CD14-positive monocyte (primary cell): Measurements from ENCODE around the gene CXorf65. TPM values are rescaled to one million over a fixed set of nuclear protein-coding genes. Genes with fewer than 3 reads are reported as not detected.

Experiments
- DNase-seq, 3 donors: peaks; one replicate each; pipeline ENCODE4 v3.0.0-alpha.2; 2011 to 2022
- H2AFZ ChIP-seq: 2 replicates; pipeline ENCODE4 v1.6.0; 2012; ENCODE audit warnings: mild to moderate bottlenecking, low read depth, low read length, inconsistent platforms; ENCODE audit not compliant: insufficient read depth, poor library complexity, severe bottlenecking
- H3K27ac ChIP-seq, 2 donors: 1 replicate in 1 of 2; 2 replicates in 1 of 2; pipeline ENCODE4 v1.5.1; 2012 to 2013; ENCODE audit warnings: low read length in 2 of 2, control low read depth in 1 of 2, inconsistent platforms in 1 of 2, low read depth in 1 of 2, mild to moderate bottlenecking in 1 of 2
- H3K27me3 ChIP-seq, 2 donors: one replicate each; pipeline versions ENCODE4 v1.6.0 to v1.6.1; 2011 to 2013; ENCODE audit warnings: low read length in 2 of 2; ENCODE audit not compliant: control insufficient read depth in 2 of 2, insufficient read depth in 2 of 2
- H3K36me3 ChIP-seq, 2 donors: replicated peaks in 1 of 2; 1 replicate in 1 of 2; 2 replicates in 1 of 2; pipeline versions ENCODE4 v1.5.1 to v1.6.1; 2012 to 2013; ENCODE audit warnings: low read length in 2 of 2, control low read depth in 1 of 2, inconsistent platforms in 1 of 2, mild to moderate bottlenecking in 1 of 2; ENCODE audit not compliant: insufficient read depth in 2 of 2, control insufficient read depth in 1 of 2
- H3K4me1 ChIP-seq, 2 donors: 1 replicate in 1 of 2; 2 replicates in 1 of 2; pipeline versions ENCODE4 v1.5.1 to v1.6.1; 2012 to 2013; ENCODE audit warnings: low read length in 2 of 2, control low read depth in 1 of 2, inconsistent platforms in 1 of 2, mild to moderate bottlenecking in 1 of 2, moderate library complexity in 1 of 2; ENCODE audit not compliant: insufficient read depth in 2 of 2, control insufficient read depth in 1 of 2
- H3K4me2 ChIP-seq: replicated peaks from 2 replicates; pipeline ENCODE3; 2012; ENCODE audit warnings: low read length, moderate library complexity, mild to moderate bottlenecking; ENCODE audit not compliant: poor library complexity, severe bottlenecking; ENCODE audit errors: extremely low read depth
- H3K4me3 ChIP-seq, 3 experiments: fragments of 200-600 bp in 1 of 3; sonication (generic) in 1 of 3; replicated peaks in 1 of 3; 1 replicate in 2 of 3; 2 replicates in 1 of 3; pipeline ENCODE4 v1.5.1; 2011 to 2013; ENCODE audit warnings: low read length in 3 of 3, mild to moderate bottlenecking in 3 of 3, control low read depth in 2 of 3, low read depth in 2 of 3, inconsistent platforms in 1 of 3, moderate library complexity in 1 of 3
- H3K79me2 ChIP-seq: 2 replicates; pipeline ENCODE4 v1.6.0; 2012; ENCODE audit warnings: mild to moderate bottlenecking, control low read depth, inconsistent platforms, low read length, moderate library complexity; ENCODE audit not compliant: insufficient read depth
- H3K9ac ChIP-seq: 2 replicates; pipeline ENCODE4 v1.6.0; 2017; ENCODE audit warnings: low read length, mild to moderate bottlenecking; ENCODE audit not compliant: insufficient read depth, poor library complexity, severe bottlenecking
- H3K9me3 ChIP-seq, 2 donors: replicated peaks in 1 of 2; 1 replicate in 1 of 2; 2 replicates in 1 of 2; pipeline versions ENCODE4 v1.5.1 to v1.6.1; 2012 to 2013; ENCODE audit warnings: low read length in 2 of 2, control low read depth in 1 of 2; ENCODE audit not compliant: control insufficient read depth in 1 of 2, insufficient read depth in 1 of 2
- H4K20me1 ChIP-seq: 2 replicates; pipeline ENCODE4 v1.6.0; 2012; ENCODE audit warnings: mild to moderate bottlenecking, low read length, control low read depth, moderate library complexity; ENCODE audit not compliant: insufficient read depth
- H3K27ac Mint-ChIP-seq, 7 donors: one replicate each; pipeline ENCODE4 v1.8.0; 2020; ENCODE audit warnings: mild to moderate bottlenecking in 7 of 7, mixed read lengths in 7 of 7, moderate library complexity in 6 of 7, inconsistent platforms in 2 of 7
- H3K27me3 Mint-ChIP-seq, 3 donors: one replicate each; pipeline ENCODE4 v1.8.0; 2021 to 2022; ENCODE audit warnings: low read depth in 3 of 3, mild to moderate bottlenecking in 3 of 3, mixed read lengths in 3 of 3, moderate library complexity in 3 of 3, inconsistent platforms in 1 of 3
- H3K36me3 Mint-ChIP-seq, 2 donors: one replicate each; pipeline ENCODE4 v1.8.0; 2020; ENCODE audit warnings: mixed read lengths in 2 of 2, inconsistent platforms in 1 of 2, mild to moderate bottlenecking in 1 of 2
- H3K4me1 Mint-ChIP-seq: one replicate; pipeline ENCODE4 v1.8.0; 2020; ENCODE audit warnings: mild to moderate bottlenecking, mixed read lengths
- H3K4me3 Mint-ChIP-seq, 2 donors: one replicate each; pipeline ENCODE4 v1.8.0; 2020; ENCODE audit warnings: mild to moderate bottlenecking in 2 of 2, mixed read lengths in 2 of 2, moderate library complexity in 1 of 2
- H3K9me3 Mint-ChIP-seq, 7 donors: one replicate each; pipeline ENCODE4 v1.8.0; 2020 to 2022; ENCODE audit warnings: mixed read lengths in 7 of 7, mild to moderate bottlenecking in 6 of 7, moderate library complexity in 6 of 7, inconsistent platforms in 2 of 7
- WGBS: methylation state at CpG from one replicate; pipeline ENCODE4 v1.1.5; 2013; ENCODE audit warnings: missing lambda C conversion rate; ENCODE audit not compliant: insufficient coverage; 5-methylcytosine and 5-hydroxymethylcytosine counted together
- intact Hi-C, 2 donors: fragments of 100-400 bp; cut with micrococcal nuclease; formaldehyde crosslinking; loops; one replicate each; pipeline versions ENCODE4 v1.15.0 to v1.15.1; 2023
- polyA plus RNA-seq, 3 donors: library from polyadenylated mRNA; depleted of rRNA in 1 of 3; unstranded in 2 of 3; stranded (reverse) in 1 of 3; fragments of 300-500 nt in 2 of 3; fragments of >200 nt in 1 of 3; fragmentation: Illumina TruSeq in 2 of 3; gene quantifications; 1 replicate in 2 of 3; 2 replicates in 1 of 3; pipeline ENCODE4 v1.2.3, GENCODE V29; 2012 to 2021
- TF ChIP-seq, protein P1 (sequence below): fragments of 200-600 bp; IDR thresholded peaks from one replicate; pipeline ENCODE4 v1.8.0; 2022; ENCODE audit warnings: antibody characterized with exemption, mild to moderate bottlenecking

Gene CXorf65
- polyA plus RNA-seq, 3 donors, result 3.8 TPM; not detected in 2

DNA sequence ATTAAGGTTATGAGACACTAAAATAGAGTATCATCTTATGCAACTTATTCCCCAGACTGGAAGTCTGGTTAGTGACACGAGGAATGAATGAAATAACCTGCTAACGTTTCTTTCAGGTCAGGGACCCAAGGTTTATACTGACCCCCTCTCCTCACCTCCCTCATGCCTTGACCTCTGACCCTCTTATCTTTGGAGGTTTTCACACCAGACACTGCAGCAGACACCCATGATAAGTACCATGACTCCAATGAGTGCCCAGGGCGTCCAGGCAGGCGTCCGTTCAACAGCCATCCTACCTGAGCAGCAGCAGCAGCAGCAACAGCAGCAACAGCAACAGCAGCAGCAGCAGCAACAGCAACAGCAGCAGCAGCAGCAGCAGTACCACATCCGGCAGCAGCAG is 33.9 kb upstream of the CXorf65 start:
- H4K20me1 ChIP-seq, result no peaks in the 10 kb centered on the region
- H2AFZ ChIP-seq, result no peak overlapping the region
- H3K36me3 ChIP-seq, result peaks cover 55 to 66% of the 10 kb centered on the region in 2 donors
- H3K27ac Mint-ChIP-seq, result no peak overlapping the region
- WGBS, result no CpG with 5 or more reads among the region's 6 CpGs
- intact Hi-C loops, result no loop called here
- no peak overlapping the region for H3K9ac ChIP-seq
- no peak overlapping the region for H3K27ac ChIP-seq
- no peaks in the 10 kb centered on the region for H3K27me3 ChIP-seq
- H3K4me2 ChIP-seq, result no peak overlapping the region
- peaks cover 54 to 69% of the 10 kb centered on the region in 2 donors for H3K36me3 Mint-ChIP-seq
- H3K4me3 ChIP-seq, result no peak overlapping the region
- TF ChIP-seq, protein P1, sequence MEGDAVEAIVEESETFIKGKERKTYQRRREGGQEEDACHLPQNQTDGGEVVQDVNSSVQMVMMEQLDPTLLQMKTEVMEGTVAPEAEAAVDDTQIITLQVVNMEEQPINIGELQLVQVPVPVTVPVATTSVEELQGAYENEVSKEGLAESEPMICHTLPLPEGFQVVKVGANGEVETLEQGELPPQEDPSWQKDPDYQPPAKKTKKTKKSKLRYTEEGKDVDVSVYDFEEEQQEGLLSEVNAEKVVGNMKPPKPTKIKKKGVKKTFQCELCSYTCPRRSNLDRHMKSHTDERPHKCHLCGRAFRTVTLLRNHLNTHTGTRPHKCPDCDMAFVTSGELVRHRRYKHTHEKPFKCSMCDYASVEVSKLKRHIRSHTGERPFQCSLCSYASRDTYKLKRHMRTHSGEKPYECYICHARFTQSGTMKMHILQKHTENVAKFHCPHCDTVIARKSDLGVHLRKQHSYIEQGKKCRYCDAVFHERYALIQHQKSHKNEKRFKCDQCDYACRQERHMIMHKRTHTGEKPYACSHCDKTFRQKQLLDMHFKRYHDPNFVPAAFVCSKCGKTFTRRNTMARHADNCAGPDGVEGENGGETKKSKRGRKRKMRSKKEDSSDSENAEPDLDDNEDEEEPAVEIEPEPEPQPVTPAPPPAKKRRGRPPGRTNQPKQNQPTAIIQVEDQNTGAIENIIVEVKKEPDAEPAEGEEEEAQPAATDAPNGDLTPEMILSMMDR, result no peak
- H3K4me1 Mint-ChIP-seq, result peaks cover 15% of the 10 kb centered on the region
- H3K9me3 ChIP-seq, result no peaks in the 10 kb centered on the region
- no peak for DNase-seq
- no peak overlapping the region for H3K4me3 Mint-ChIP-seq
- peaks cover 0 to 7% of the 10 kb centered on the region in 2 donors for H3K4me1 ChIP-seq
- peaks cover 0 to 5% (median 0%) of the 10 kb centered on the region in 7 donors for H3K9me3 Mint-ChIP-seq
- peaks cover 0 to 21% (median 1%) of the 10 kb centered on the region in 3 donors for H3K27me3 Mint-ChIP-seq
- no peaks in the 10 kb centered on the region for H3K79me2 ChIP-seq

DNA sequence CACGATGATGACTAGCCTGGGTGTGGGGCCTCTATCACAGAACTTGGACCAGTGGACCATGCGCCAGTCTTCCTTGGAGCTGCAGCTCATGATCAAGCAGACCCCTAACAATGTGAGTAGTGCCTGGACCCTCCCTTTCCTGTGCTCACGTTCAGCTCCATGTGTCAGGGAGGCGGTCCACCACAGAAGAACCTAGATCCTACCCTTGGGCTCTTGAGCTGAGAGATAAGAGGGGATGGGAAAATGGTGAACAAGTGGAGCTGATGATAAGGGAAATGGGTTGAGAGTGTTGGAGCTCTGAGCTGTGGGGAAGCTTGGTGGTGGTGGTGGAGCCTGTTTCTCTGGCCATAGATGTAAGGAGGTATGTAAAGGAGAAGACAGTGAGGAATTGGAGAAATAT is 25.0 kb upstream of the CXorf65 start:
- Histone ChIP-seq H3K4me1 (no peaks in the 10 kb centered on the region), H3K4me3 (no peak overlapping the region), H3K36me3 (peaks cover 83 to 94% of the 10 kb centered on the region in 2 donors), H3K27ac (no peak overlapping the region), H3K9me3 (no peaks in the 10 kb centered on the region), H3K79me2 (no peaks in the 10 kb centered on the region), H2AFZ (no peak overlapping the region), H3K27me3 (no peaks in the 10 kb centered on the region), H3K4me2 (no peak overlapping the region), H3K9ac (no peak overlapping the region), H4K20me1 (peaks cover 6% of the 10 kb centered on the region)
- Mint-ChIP-seq H3K4me3 (no peak overlapping the region), H3K27ac (no peak overlapping the region), H3K36me3 (peaks cover 89 to 90% of the 10 kb centered on the region in 2 donors), H3K27me3 (peaks cover 0 to 5% (median 0%) of the 10 kb centered on the region in 3 donors), H3K9me3 (no peaks in the 10 kb centered on the region), H3K4me1 (peaks cover 6% of the 10 kb centered on the region)
- intact Hi-C loops, result no loop called here
- TF ChIP-seq, protein P1, result no peak
- DNase-seq, result no peak
- WGBS, result no CpG with 5 or more reads among the region's 4 CpGs
